Caco-2 (cell line): ENCODE measurements around the gene C9orf85. TPM values are rescaled to one million over a fixed set of nuclear protein-coding genes. Genes with fewer than 3 reads are reported as not detected.

Experiments
- Bru-seq: library from RNA; stranded (reverse); fragments of 400-500 nt; gene quantifications from one replicate; lab custom pipeline; 2021; lab: Mats Ljungman, UMichigan
- BruChase-seq, 2 experiments: library from RNA; stranded (reverse); fragments of 400-500 nt; gene quantifications; one replicate each; lab custom pipeline; 2021; lab: Mats Ljungman, UMichigan
- BruUV-seq: library from RNA; stranded (reverse); fragments of 400-500 nt; replicated peaks from 2 replicates; lab custom pipeline; 2021; lab: Mats Ljungman, UMichigan
- CTCF ChIA-PET: fragments of 300-600 bp; sonication (Branson Sonifier 250); formaldehyde crosslinking; loops from one replicate; lab custom pipeline; 2022; ENCODE audit warnings: antibody characterized with exemption; lab: Charles Lee
- POLR2A ChIA-PET: fragments of 300-600 bp; sonication (Branson Sonifier 250); formaldehyde crosslinking; loops from one replicate; lab custom pipeline; 2022; ENCODE audit warnings: antibody characterized with exemption; lab: Charles Lee
- DNase-seq, 2 experiments: peaks; one replicate each; pipeline versions ENCODE4 v3.0.0 to v3.0.0-alpha.2; 2020 to 2022
- H3K27me3 ChIP-seq: replicated peaks from 2 replicates; pipeline ENCODE4 v1.6.0; 2011; ENCODE audit warnings: low read length; ENCODE audit not compliant: control insufficient read depth, insufficient read depth
- H3K36me3 ChIP-seq: 2 replicates; pipeline ENCODE4 v1.5.1; 2011; ENCODE audit warnings: low read length; ENCODE audit not compliant: control insufficient read depth, insufficient read depth
- H3K4me1 ChIP-seq: fragments of 250-450 bp; sonication (Bioruptor Pico); 2 replicates; pipeline ENCODE4 v1.5.1; 2020; ENCODE audit warnings: mild to moderate bottlenecking
- H3K4me3 ChIP-seq: 2 replicates; pipeline ENCODE4 v1.5.1; 2011; ENCODE audit warnings: low read depth, mild to moderate bottlenecking, control low read depth, low read length
- H3K9me3 ChIP-seq: fragments of 250-450 bp; sonication (Bioruptor Pico); 2 replicates; pipeline ENCODE4 v1.5.1; 2020; ENCODE audit warnings: mild to moderate bottlenecking, moderate library complexity
- H3K27ac Mint-ChIP-seq: one replicate; pipeline ENCODE4 v1.8.0; 2022; ENCODE audit warnings: mixed read lengths; ENCODE audit not compliant: unreplicated experiment
- H3K27me3 Mint-ChIP-seq: one replicate; pipeline ENCODE4 v1.8.0; 2022; ENCODE audit warnings: mixed read lengths; ENCODE audit not compliant: insufficient read depth, unreplicated experiment
- H3K36me3 Mint-ChIP-seq: one replicate; pipeline ENCODE4 v1.8.0; 2022; ENCODE audit warnings: mild to moderate bottlenecking, mixed read lengths; ENCODE audit not compliant: insufficient read depth, unreplicated experiment
- H3K4me1 Mint-ChIP-seq: one replicate; pipeline ENCODE4 v1.8.0; 2022; ENCODE audit warnings: low read depth, mixed read lengths; ENCODE audit not compliant: unreplicated experiment
- H3K4me3 Mint-ChIP-seq: one replicate; pipeline ENCODE4 v1.8.0; 2022; ENCODE audit warnings: mild to moderate bottlenecking, moderate library complexity, mixed read lengths; ENCODE audit not compliant: unreplicated experiment
- H3K9me3 Mint-ChIP-seq: one replicate; pipeline ENCODE4 v1.8.0; 2022; ENCODE audit warnings: mixed read lengths; ENCODE audit not compliant: unreplicated experiment
- intact Hi-C: fragments of 100-400 bp; cut with micrococcal nuclease; formaldehyde crosslinking; loops from one replicate; pipeline ENCODE4 v1.10.0; 2022; ENCODE audit not compliant: unreplicated experiment
- long read RNA-seq: library from polyadenylated mRNA; stranded (forward); transcript quantifications from one replicate; pipeline ENCODE4 v2.0.0, GENCODE V29; 2022
- total RNA-seq: library from RNA; stranded (reverse); gene quantifications from 2 replicates; pipeline ENCODE4 v1.2.3, GENCODE V29; 2022
- TF ChIP-seq, protein P1 (sequence below), 2 experiments: fragments of 200-600 bp in 1 of 2; IDR thresholded peaks; 1 replicate in 1 of 2; 2 replicates in 1 of 2; pipeline versions ENCODE4 v1.5.1 to v1.8.0; 2011 to 2022; ENCODE audit warnings: antibody characterized with exemption in 1 of 2, control low read depth in 1 of 2, inconsistent platforms in 1 of 2, low read depth in 1 of 2, low read length in 1 of 2, mild to moderate bottlenecking in 1 of 2, moderate library complexity in 1 of 2; ENCODE audit not compliant: insufficient read depth in 1 of 2, severe bottlenecking in 1 of 2, unreplicated experiment in 1 of 2

Gene C9orf85, protein sequence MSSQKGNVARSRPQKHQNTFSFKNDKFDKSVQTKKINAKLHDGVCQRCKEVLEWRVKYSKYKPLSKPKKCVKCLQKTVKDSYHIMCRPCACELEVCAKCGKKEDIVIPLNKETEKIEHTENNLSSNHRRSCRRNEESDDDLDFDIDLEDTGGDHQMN
- total RNA-seq (2.4 TPM in 2 replicates), Bru-seq, nascent RNA (percentile 51 among the genes with signal in this experiment), BruChase-seq, experiment 1, labeled RNA remaining after a 2-hour chase (percentile 48 among the genes with signal in this experiment), BruChase-seq, experiment 2, labeled RNA remaining after a 6-hour chase (percentile 45 among the genes with signal in this experiment)
- long read RNA-seq, partial matches to known transcripts, result 0 of 4 reads
- long read RNA-seq, other reads (novel, unspliced or antisense), result 2 of 4 reads

DNA sequence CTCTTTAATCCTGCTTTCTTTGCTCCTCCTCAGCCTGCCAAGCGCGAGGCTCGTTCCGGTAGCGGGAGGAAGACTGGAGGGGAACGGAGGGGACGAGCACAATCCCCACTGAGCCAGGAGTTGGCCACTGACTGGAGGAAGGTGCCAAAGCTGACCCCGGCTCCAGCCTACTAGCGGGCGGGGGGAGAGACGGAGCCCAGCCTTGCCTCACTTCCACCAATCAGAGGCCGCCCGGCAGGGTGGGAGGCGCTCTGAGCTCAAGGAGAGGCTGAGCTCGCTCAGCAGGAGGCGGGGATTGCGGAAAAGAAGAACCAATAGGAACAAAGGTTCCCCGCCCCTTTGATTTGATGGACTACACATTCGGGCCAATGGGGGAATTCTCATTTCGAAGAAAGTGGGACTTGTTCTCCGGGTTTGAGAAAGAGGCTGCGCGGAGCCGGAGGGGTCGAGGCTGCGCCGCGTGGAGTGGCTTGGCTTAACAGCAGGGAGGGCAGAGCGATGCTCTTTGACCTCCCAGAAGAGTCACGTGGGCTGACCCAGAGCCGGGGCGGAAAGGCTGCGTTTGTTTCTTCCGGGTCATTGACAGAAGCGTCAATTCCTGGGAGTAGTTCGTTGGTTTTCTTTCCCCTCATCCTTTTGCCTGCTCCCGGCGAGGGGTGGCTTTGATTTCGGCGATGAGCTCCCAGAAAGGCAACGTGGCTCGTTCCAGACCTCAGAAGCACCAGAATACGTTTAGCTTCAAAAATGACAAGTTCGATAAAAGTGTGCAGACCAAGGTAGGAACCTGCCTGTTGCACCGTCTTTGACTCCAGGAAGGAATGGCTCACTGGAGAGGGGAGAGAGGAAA is at the start of gene C9orf85, which contains the start of gene ABHD17B:
Gene C9orf85, plus strand, starts transcription at position 579 of the 847 bp plus-strand sequence. Its CDS starts 96 bp downstream, at position 675.
Gene ABHD17B, minus strand, starts transcription at position 133 of the 847 bp plus-strand sequence. CDS start 36,113 bp downstream, outside the sequence.
- Mint-ChIP-seq H3K9me3 (no peaks in the 10 kb centered on the region), H3K27ac (peak within 1 kb of the TSS; percentile 78), H3K27me3 (no peaks in the 10 kb centered on the region), H3K4me3 (peak within 1 kb of the TSS; percentile 79), H3K4me1 (no peaks in the 10 kb centered on the region), H3K36me3 (peaks cover 7% of the 10 kb centered on the region)
- no peaks in the 10 kb centered on the region for H3K4me1 ChIP-seq
- H3K4me3 ChIP-seq, result peak within 1 kb of the TSS; percentile 57
- no TSS peak for BruUV-seq
- H3K9me3 ChIP-seq, result no peaks in the 10 kb centered on the region
- no peaks in the 10 kb centered on the region for H3K36me3 ChIP-seq
- CTCF ChIA-PET, result no interaction called here
- intact Hi-C loops, result loop anchor here (5.0 kb wide), 1 partner anchor 94 kb away; no protein-coding TSS in a partner anchor
- TF ChIP-seq, protein P1, sequence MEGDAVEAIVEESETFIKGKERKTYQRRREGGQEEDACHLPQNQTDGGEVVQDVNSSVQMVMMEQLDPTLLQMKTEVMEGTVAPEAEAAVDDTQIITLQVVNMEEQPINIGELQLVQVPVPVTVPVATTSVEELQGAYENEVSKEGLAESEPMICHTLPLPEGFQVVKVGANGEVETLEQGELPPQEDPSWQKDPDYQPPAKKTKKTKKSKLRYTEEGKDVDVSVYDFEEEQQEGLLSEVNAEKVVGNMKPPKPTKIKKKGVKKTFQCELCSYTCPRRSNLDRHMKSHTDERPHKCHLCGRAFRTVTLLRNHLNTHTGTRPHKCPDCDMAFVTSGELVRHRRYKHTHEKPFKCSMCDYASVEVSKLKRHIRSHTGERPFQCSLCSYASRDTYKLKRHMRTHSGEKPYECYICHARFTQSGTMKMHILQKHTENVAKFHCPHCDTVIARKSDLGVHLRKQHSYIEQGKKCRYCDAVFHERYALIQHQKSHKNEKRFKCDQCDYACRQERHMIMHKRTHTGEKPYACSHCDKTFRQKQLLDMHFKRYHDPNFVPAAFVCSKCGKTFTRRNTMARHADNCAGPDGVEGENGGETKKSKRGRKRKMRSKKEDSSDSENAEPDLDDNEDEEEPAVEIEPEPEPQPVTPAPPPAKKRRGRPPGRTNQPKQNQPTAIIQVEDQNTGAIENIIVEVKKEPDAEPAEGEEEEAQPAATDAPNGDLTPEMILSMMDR (IDR thresholded peaks at IDR 0.05; ENCODE audit: insufficient read depth in 1 of 2, low read depth in 1 of 2, low read length in 1 of 2, severe bottlenecking in 1 of 2, unreplicated experiment in 1 of 2), result no peak
- peak; percentile 88 to 93 for DNase-seq
- POLR2A ChIA-PET, result interaction anchor here (0.7 kb wide), 1 partner anchor 48 kb away, joined by 4 read pairs; no protein-coding TSS in a partner anchor
- no peaks in the 10 kb centered on the region for H3K27me3 ChIP-seq

DNA sequence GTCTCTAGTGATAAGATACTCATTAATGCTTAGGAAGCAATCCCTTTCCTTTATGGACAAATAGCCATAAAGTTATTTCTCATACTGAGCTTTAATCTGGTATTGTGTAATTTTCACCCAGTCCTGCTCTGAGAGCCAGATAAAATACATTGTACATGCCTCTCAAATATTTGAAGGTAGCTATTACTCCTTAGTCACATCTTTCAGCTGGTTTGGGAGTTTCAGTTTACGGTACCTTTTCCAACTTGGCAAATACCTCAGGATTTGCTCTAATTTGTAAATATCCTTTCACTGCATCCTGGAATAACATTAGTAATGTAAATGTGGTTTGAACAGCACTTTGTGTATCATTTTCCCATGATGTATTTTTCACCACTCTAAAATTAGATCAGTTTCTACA is 47.8 kb upstream of the C9orf85 start:
- POLR2A ChIA-PET, result interaction anchor here (1.4 kb wide), 1 partner anchor 48 kb away, joined by 4 read pairs; the partner anchor contains the start of genes ABHD17B and C9orf85
- TF ChIP-seq, protein P1 (IDR thresholded peaks at IDR 0.05; ENCODE audit: insufficient read depth in 1 of 2, low read depth in 1 of 2, low read length in 1 of 2, severe bottlenecking in 1 of 2, unreplicated experiment in 1 of 2), result no peak
- no peak for DNase-seq
- Histone ChIP-seq H3K9me3 (no peaks in the 10 kb centered on the region), H3K27me3 (no peaks in the 10 kb centered on the region), H3K4me3 (no peak overlapping the region), H3K36me3 (no peaks in the 10 kb centered on the region), H3K4me1 (no peaks in the 10 kb centered on the region)
- no peak overlapping the region for H3K27ac Mint-ChIP-seq
- CTCF ChIA-PET, result no interaction called here
- no peaks in the 10 kb centered on the region for H3K27me3 Mint-ChIP-seq
- H3K4me1 Mint-ChIP-seq, result no peaks in the 10 kb centered on the region
- no TSS peak for BruUV-seq
- no peaks in the 10 kb centered on the region for H3K9me3 Mint-ChIP-seq
- H3K36me3 Mint-ChIP-seq, result no peaks in the 10 kb centered on the region
- intact Hi-C loops, result no loop called here
- H3K4me3 Mint-ChIP-seq, result no peak overlapping the region

DNA sequence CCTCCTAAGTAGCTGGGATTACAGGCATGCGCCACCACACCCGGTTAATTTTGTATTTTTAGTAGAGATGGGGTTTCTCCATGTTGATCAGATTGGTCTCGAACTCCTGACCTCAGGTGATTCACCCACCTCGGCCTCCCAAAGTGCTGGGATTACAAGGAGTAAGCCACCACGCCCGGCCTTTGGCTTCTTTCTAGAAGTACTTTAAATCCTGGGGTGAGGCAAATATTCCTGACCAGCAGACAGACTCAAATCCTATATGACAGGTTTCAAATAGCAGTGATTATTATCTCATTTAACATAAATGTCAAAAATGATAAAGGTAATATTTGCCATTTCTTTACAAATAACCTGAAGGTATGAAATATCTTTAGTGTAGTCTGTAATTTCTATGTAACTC is 36.1 kb upstream of the C9orf85 start:
- Mint-ChIP-seq H3K27ac (no peak overlapping the region), H3K4me3 (no peak overlapping the region), H3K4me1 (no peaks in the 10 kb centered on the region), H3K27me3 (no peaks in the 10 kb centered on the region), H3K36me3 (no peaks in the 10 kb centered on the region), H3K9me3 (no peaks in the 10 kb centered on the region)
- POLR2A ChIA-PET, result no interaction called here
- no peaks in the 10 kb centered on the region for H3K9me3 ChIP-seq
- intact Hi-C loops, result no loop called here
- H3K36me3 ChIP-seq, result no peaks in the 10 kb centered on the region
- H3K27me3 ChIP-seq, result no peaks in the 10 kb centered on the region
- H3K4me3 ChIP-seq, result no peak overlapping the region
- no peak for DNase-seq
- no peaks in the 10 kb centered on the region for H3K4me1 ChIP-seq
- TF ChIP-seq, protein P1 (IDR thresholded peaks at IDR 0.05; ENCODE audit: insufficient read depth in 1 of 2, low read depth in 1 of 2, low read length in 1 of 2, severe bottlenecking in 1 of 2, unreplicated experiment in 1 of 2), result no peak
- CTCF ChIA-PET, result no interaction called here
- no TSS peak for BruUV-seq
